ENCODE data around the gene TMEM208. TPM values are rescaled to one million over a fixed set of nuclear protein-coding genes. Genes with fewer than 3 reads are reported as not detected.

The TMEM208 gene
- total and polyA plus RNA-seq, 12 donors = 52.1 to 289 (median 80.4) TPM

- no peak for TF ChIP-seq POLR2A (IDR thresholded peaks at IDR 0.05)
- TF ChIP-seq CTCF (IDR thresholded peaks at IDR 0.05) = no peak
- H3K27me3 ChIP-seq = no peaks in the 10 kb centered on the region
- no peaks in the 10 kb centered on the region for H3K36me3 ChIP-seq (replicated peaks in 1 of 2)
- peak in 1 of 7 donors; percentile 4 for DNase-seq
- no peaks in the 10 kb centered on the region for H3K9me3 ChIP-seq (replicated peaks in 1 of 3)
- H3K27ac ChIP-seq = no peak overlapping the region
- H3K4me3 ChIP-seq = no peak overlapping the region
- WGBS, 4 donors = 50 to 75% (median 61%) methylated on average over 4 to 5 of the region's 5 CpGs
- intact Hi-C loops (cut with DNase I) = no loop called here
- H3K4me1 ChIP-seq (replicated peaks in 1 of 2) = no peaks in the 10 kb centered on the region
Observed at GRCh38 chr16:67269766-67270165, 42.8 kb downstream of the TMEM208 start.

GRCh38 chr16:67270931-67271338, 44.0 kb downstream of the TMEM208 start:
- H3K27ac ChIP-seq = no peak overlapping the region
- 84 to 92% (median 87%) methylated on average over 9 to 11 of the region's 11 CpGs for WGBS, 4 donors
- H3K9me3 ChIP-seq (replicated peaks in 1 of 3) = no peaks in the 10 kb centered on the region
- intact Hi-C loops (cut with DNase I) = no loop called here
- DNase-seq = no peak
- no peaks in the 10 kb centered on the region for H3K4me1 ChIP-seq (replicated peaks in 1 of 2)
- H3K36me3 ChIP-seq (replicated peaks in 1 of 2) = no peaks in the 10 kb centered on the region
- H3K4me3 ChIP-seq = no peak overlapping the region
- H3K27me3 ChIP-seq = no peaks in the 10 kb centered on the region
- TF ChIP-seq CTCF (IDR thresholded peaks at IDR 0.05) (no peak), POLR2A (IDR thresholded peaks at IDR 0.05) (no peak)

- no peak for DNase-seq
- Histone ChIP-seq H3K9me3 (replicated peaks in 1 of 3) (no peaks in the 10 kb centered on the region), H3K4me3 (no peak overlapping the region), H3K36me3 (replicated peaks in 1 of 2) (no peaks in the 10 kb centered on the region), H3K27ac (no peak overlapping the region), H3K4me1 (replicated peaks in 1 of 2) (no peaks in the 10 kb centered on the region), H3K27me3 (no peaks in the 10 kb centered on the region)
- TF ChIP-seq POLR2A (IDR thresholded peaks at IDR 0.05) (no peak), CTCF (IDR thresholded peaks at IDR 0.05) (no peak)
- WGBS, 4 donors = 95 to 100% (median 98%) methylated on average over 3 to 4 of the region's 4 CpGs
- intact Hi-C loops (cut with DNase I) = no loop called here
Observed at GRCh38 chr16:67271446-67271845, 44.5 kb downstream of the TMEM208 start.

GRCh38 chr16:67275321-67275720, 48.4 kb downstream of the TMEM208 start:
- H3K4me1 ChIP-seq (replicated peaks in 1 of 2) = peaks cover 16 to 30% of the 10 kb centered on the region in 2 donors
- no peak for TF ChIP-seq CTCF (IDR thresholded peaks at IDR 0.05)
- TF ChIP-seq POLR2A (IDR thresholded peaks at IDR 0.05) = no peak
- no peaks in the 10 kb centered on the region for H3K27me3 ChIP-seq
- no peak for DNase-seq
- no peaks in the 10 kb centered on the region for H3K9me3 ChIP-seq (replicated peaks in 1 of 3)
- intact Hi-C loops (cut with DNase I) = no loop called here
- WGBS, 4 donors = 80 to 93% (median 90%) methylated on average over 2 of the region's 2 CpGs
- H3K4me3 ChIP-seq = no peak overlapping the region
- H3K36me3 ChIP-seq (replicated peaks in 1 of 2) = no peaks in the 10 kb centered on the region
- H3K27ac ChIP-seq = no peak overlapping the region

All from adrenal gland (tissue), 12 donors.